ENCODE data around the gene NUB1. TPM values are rescaled to one million over a fixed set of nuclear protein-coding genes. Genes with fewer than 3 reads are reported as not detected.

The NUB1 gene
- total RNA-seq, 1 experiment from 2014 or later = 48.5 TPM

- no CpG with 5 or more reads among the region's 9 CpGs for WGBS (ENCODE audit: extremely low coverage, insufficient read length, low lambda C conversion rate)
- TF ChIP-seq CTCF (conservative IDR thresholded peaks at IDR 0.05) = no peak
- H3K4me1 ChIP-seq (ENCODE audit: insufficient read depth, low read length) = no peaks in the 10 kb centered on the region
Observed at GRCh38 chr7:151343516-151343915, 1.9 kb downstream of the NUB1 start.

More at GRCh38 chr7:151343516-151343915, 1.9 kb downstream of the NUB1 start:
- Histone ChIP-seq H4K91ac (ENCODE audit: insufficient read length, low read depth, low read length) (no peak overlapping the region), H3K4me2 (ENCODE audit: insufficient read depth, insufficient read length, low read length) (no peak overlapping the region), H3K79me1 (ENCODE audit: insufficient read depth, low read depth, low read length, poor library complexity, severe bottlenecking) (peaks cover 2% of the 10 kb centered on the region), H3K4ac (ENCODE audit: low read depth, low read length) (no peak overlapping the region), H3K23ac (ENCODE audit: insufficient read length, low read depth, low read length) (no peak overlapping the region), H3K27ac (ENCODE audit: insufficient read length, low read depth, low read length) (no peak overlapping the region), H3K56ac (ENCODE audit: insufficient read length, low read depth, low read length) (no peak overlapping the region), H2BK15ac (ENCODE audit: low read depth, low read length) (no peak overlapping the region), H4K5ac (ENCODE audit: insufficient read length, low read depth, low read length) (no peak overlapping the region), H3K9ac (ENCODE audit: extremely low read depth, insufficient read length, low read length) (no peak overlapping the region), H4K20me1 (ENCODE audit: control insufficient read depth, insufficient read depth, insufficient read length) (no peaks in the 10 kb centered on the region), H2BK120ac (ENCODE audit: low read depth, low read length, poor library complexity, severe bottlenecking) (no peak overlapping the region), H3T11ph (ENCODE audit: low read length) (no peak overlapping the region), H2BK12ac (ENCODE audit: insufficient read length, low read depth, low read length) (no peak overlapping the region), H2BK20ac (ENCODE audit: low read depth, low read length, poor library complexity, severe bottlenecking) (no peak overlapping the region), H3K27me3 (ENCODE audit: insufficient read depth, low read length) (peaks cover 2% of the 10 kb centered on the region; the same call in 1 of the 2 replicates), H3K23me2 (ENCODE audit: insufficient read length, low read depth, low read length, poor library complexity, severe bottlenecking) (no peaks in the 10 kb centered on the region), H3K18ac (ENCODE audit: insufficient read length, low read depth, low read length) (no peak overlapping the region), H2AFZ (ENCODE audit: low read length) (no peak overlapping the region), H3K79me2 (ENCODE audit: insufficient read depth, low read length) (no peaks in the 10 kb centered on the region), H3K14ac (ENCODE audit: insufficient read depth, low read length) (no peak overlapping the region), H3K9me3 (ENCODE audit: control insufficient read depth, low read depth, low read length) (no peaks in the 10 kb centered on the region), H4K8ac (replicated peaks; ENCODE audit: insufficient read length, low read depth, low read length) (no peak overlapping the region), H2BK5ac (ENCODE audit: insufficient read length, low read length) (no peak overlapping the region), H2AK5ac (ENCODE audit: insufficient read length, low read length) (no peak overlapping the region)
- Mint-ChIP-seq H3K9me3 (peaks cover 0 to 2% of the 10 kb centered on the region in 2 experiments; a peak in 1 of 5 replicates), H3K4me1 (peaks cover 0 to 3% of the 10 kb centered on the region in 2 experiments; a peak in 3 of 4 replicates), H3K4me3 (peak overlapping the region in 1 of 2 experiments; percentile 14; a peak in 2 of 5 replicates), H3K36me3 (ENCODE audit: insufficient read depth in 1 of 3, low read depth in 3 of 3) (peaks cover 0 to 30% (median 30%) of the 10 kb centered on the region in 3 experiments; a peak in 5 of 7 replicates), H3K27me3 (ENCODE audit: low read depth) (peaks cover 5% of the 10 kb centered on the region), H3K27ac (no peak overlapping the region)
- DNase-seq = no peak
